Spleen (tissue), 13 donors: ENCODE results near the gene B3GALNT2. TPM values are rescaled to one million over a fixed set of nuclear protein-coding genes. Genes with fewer than 3 reads are reported as not detected.

ENCODE experiments used
- DNase-seq: peaks from one replicate; pipeline ENCODE4 v3.0.0-alpha.2; 2020
- H3K27ac ChIP-seq, 8 donors: fragments of 200-600 bp; sonication (generic) in 7 of 8; 1 replicate in 4 of 8; 2 replicates in 4 of 8; pipeline versions ENCODE4 v1.5.0 to v1.8.0; 2016 to 2021; ENCODE audit warnings: inconsistent platforms in 4 of 8, mild to moderate bottlenecking in 4 of 8, moderate library complexity in 1 of 8
- H3K27me3 ChIP-seq, 7 donors: fragments of 200-600 bp; sonication (generic) in 6 of 7; replicated peaks in 1 of 7; 1 replicate in 4 of 7; 2 replicates in 3 of 7; pipeline versions ENCODE4 v1.5.0 to v1.8.0; 2016 to 2021; ENCODE audit warnings: inconsistent platforms in 3 of 7, mild to moderate bottlenecking in 1 of 7
- H3K36me3 ChIP-seq, 6 donors: fragments of 200-600 bp; sonication (generic) in 5 of 6; 1 replicate in 4 of 6; 2 replicates in 2 of 6; pipeline versions ENCODE4 v1.5.0 to v1.8.0; 2016 to 2021; ENCODE audit warnings: inconsistent platforms in 2 of 6
- H3K4me1 ChIP-seq, 6 donors: fragments of 200-600 bp; sonication (generic) in 5 of 6; 1 replicate in 3 of 6; 2 replicates in 3 of 6; pipeline versions ENCODE4 v1.5.0 to v1.8.0; 2016 to 2021; ENCODE audit warnings: inconsistent platforms in 3 of 6
- H3K4me3 ChIP-seq, 8 donors: fragments of 200-600 bp; sonication (generic) in 7 of 8; 1 replicate in 4 of 8; 2 replicates in 4 of 8; pipeline versions ENCODE4 v1.5.0 to v1.8.0; 2016 to 2021; ENCODE audit warnings: inconsistent platforms in 4 of 8, mild to moderate bottlenecking in 4 of 8, moderate library complexity in 2 of 8
- H3K9me3 ChIP-seq, 8 donors: fragments of 200-600 bp; sonication (generic) in 7 of 8; 1 replicate in 4 of 8; 2 replicates in 4 of 8; pipeline versions ENCODE4 v1.5.0 to v1.8.0; 2016 to 2021; ENCODE audit warnings: inconsistent platforms in 4 of 8
- CTCF ChIP-seq, 11 experiments: fragments of 200-600 bp in 7 of 11; fragments of 450-650 bp in 4 of 11; sonication (generic) in 4 of 11; IDR thresholded peaks in 8 of 11; conservative IDR thresholded peaks in 3 of 11; 1 replicate in 7 of 11; 2 replicates in 4 of 11; pipeline versions ENCODE4 v1.4.0 to v1.8.0; 2016 to 2021; ENCODE audit warnings: antibody characterized with exemption in 11 of 11, inconsistent platforms in 4 of 11, mild to moderate bottlenecking in 1 of 11
- POLR2A ChIP-seq, 3 donors: fragments of 450-650 bp; IDR thresholded peaks; one replicate each; pipeline ENCODE4 v1.5.1; 2017; ENCODE audit warnings: antibody characterized with exemption in 3 of 3, mild to moderate bottlenecking in 1 of 3
- POLR2AphosphoS5 ChIP-seq, 3 donors: sonication (generic); formaldehyde crosslinking; IDR thresholded peaks; one replicate each; pipeline ENCODE4 v1.5.1; 2017; ENCODE audit warnings: antibody characterized with exemption in 3 of 3
- WGBS, 5 donors: extraction: QIAGEN DNeasy Blood & Tissue Kit in 3 of 5; methylation state at CpG; one replicate each; pipeline versions ENCODE4 v1.1.5 to v1.1.7; 2013 to 2018; 5-methylcytosine and 5-hydroxymethylcytosine counted together
- intact Hi-C: fragments of 100-400 bp; cut with DNase I; formaldehyde crosslinking; loops from one replicate; pipeline ENCODE4 v1.15.0; 2023; ENCODE audit warnings: low total_unique reads
- long read RNA-seq, 2 donors: transcript quantifications; one replicate each; lab custom pipeline, GENCODE V29; 2026
- polyA plus RNA-seq, 3 donors: library from polyadenylated mRNA; stranded (reverse); fragments of 200-250 nt; gene quantifications; one replicate each; pipeline ENCODE4 v1.2.1, GENCODE V29; 2013
- total RNA-seq, 7 donors: library from RNA; depleted of rRNA in 3 of 7; stranded (reverse); fragments of >200 nt in 3 of 7; fragmentation: NEBNext Ultra II Directional in 4 of 7; extraction: Animal tissue kit (Norgen Biotek cat#: 25700) in 4 of 7; gene quantifications; one replicate each; pipeline versions ENCODE4 v1.1.0 to v1.2.1, GENCODE V29; 2016 to 2021
- donor health status: healthy with polysubstance abuse.
- donor health status: DM: no; HTN: no; CAD: no; lungs with moderate emphysema.
- donor health status: DM: no; HTN: no; CAD: no.
- donor health status: Bipolar disorder and iron deficiency.
- donor health status: healthy.
- donor health status: DM: no; HTN: no; CAD: no.
- donor health status: DM: yes; HTN: yes; CAD: no.

Gene B3GALNT2
- total RNA-seq (10 to 100 TPM in 6 of 7 donors, 1 to 10 TPM in 1; 8.8 to 35.1 (median 12.0) TPM), polyA plus RNA-seq (1 to 10 TPM; 1.1 to 3.5 (median 1.9) TPM)
- long read RNA-seq, donor 1, partial matches to known transcripts = 0 of 1 reads
- long read RNA-seq, donor 1, other reads (novel, unspliced or antisense) = 0 of 1 reads
- long read RNA-seq, donor 2, partial matches to known transcripts = 0 of 1 reads
- long read RNA-seq, donor 2, other reads (novel, unspliced or antisense) = 0 of 1 reads

GRCh38 chr1:235504122-235504493, at the start of gene B3GALNT2:
Gene B3GALNT2, minus strand, starts transcription at chr1:235504452. Its CDS starts 200 bp downstream, at chr1:235504252.
- TF ChIP-seq POLR2A (IDR thresholded peaks at IDR 0.05) = peak in 2 of 3 donors; percentile 21 to 55
- no peak for TF ChIP-seq CTCF (IDR thresholded peaks at IDR 0.05 in 8 of 11, conservative IDR thresholded peaks at IDR 0.05 in 3 of 11)
- Histone ChIP-seq H3K36me3 (no peaks in the 10 kb centered on the region), H3K27ac (peak within 1 kb of the TSS; percentile 88 to 98 (median 95)), H3K27me3 (no peaks in the 10 kb centered on the region), H3K4me1 (peaks cover 7 to 33% (median 20%) of the 10 kb centered on the region in 6 donors), H3K4me3 (peak within 1 kb of the TSS; percentile 73 to 98 (median 88)), H3K9me3 (no peaks in the 10 kb centered on the region)
- DNase-seq = no peak
- intact Hi-C loops = no loop called here
- 0 to 1% (median 0%) methylated on average over 7 to 48 of the region's 48 CpGs for WGBS, 5 donors

GRCh38 chr1:235553112-235553551, 48.9 kb upstream of the B3GALNT2 start:
- H3K4me1 ChIP-seq = peaks cover 0 to 4% (median 0%) of the 10 kb centered on the region in 6 donors
- WGBS, 5 donors = 67 to 90% (median 77%) methylated on average over 5 of the region's 5 CpGs
- no peak overlapping the region for H3K4me3 ChIP-seq
- intact Hi-C loops = no loop called here
- no peaks in the 10 kb centered on the region for H3K27me3 ChIP-seq
- no peaks in the 10 kb centered on the region for H3K36me3 ChIP-seq
- peak overlapping the region in 7 of 8 donors; percentile 58 to 70 (median 67) for H3K27ac ChIP-seq
- TF ChIP-seq CTCF (IDR thresholded peaks at IDR 0.05 in 8 of 11, conservative IDR thresholded peaks at IDR 0.05 in 3 of 11) (peak in 2 of 11 experiments; percentile 8 to 14), POLR2AphosphoS5 (IDR thresholded peaks at IDR 0.05) (peak in 2 of 3 donors; percentile 38 to 60), POLR2A (IDR thresholded peaks at IDR 0.05) (no peak)
- H3K9me3 ChIP-seq = no peaks in the 10 kb centered on the region
- DNase-seq = peak; percentile 78

- Histone ChIP-seq H3K4me1 (peaks cover 0 to 4% (median 0%) of the 10 kb centered on the region in 6 donors), H3K9me3 (no peaks in the 10 kb centered on the region), H3K27me3 (no peaks in the 10 kb centered on the region), H3K27ac (peak overlapping the region in 5 of 8 donors; percentile 60 to 69 (median 67)), H3K36me3 (no peaks in the 10 kb centered on the region), H3K4me3 (no peak overlapping the region)
- intact Hi-C loops = no loop called here
- no peak for DNase-seq
- 78 to 91% (median 85%) methylated on average over 10 of the region's 10 CpGs for WGBS, 5 donors
- no peak for TF ChIP-seq POLR2A (IDR thresholded peaks at IDR 0.05)
- no peak for TF ChIP-seq POLR2AphosphoS5 (IDR thresholded peaks at IDR 0.05)
- TF ChIP-seq CTCF (IDR thresholded peaks at IDR 0.05 in 8 of 11, conservative IDR thresholded peaks at IDR 0.05 in 3 of 11) = no peak
These were observed 48.0 kb upstream of the B3GALNT2 start for GRCh38 chr1:235552146-235552716.
